Dermis microvascular lymphatic vessel endothelial cell (primary cell): Measurements from ENCODE around the gene BCAS1. TPM values are rescaled to one million over a fixed set of nuclear protein-coding genes. Genes with fewer than 3 reads are reported as not detected.
A peak's percentile ranks its signal among the peaks of the same experiment; 100 is the strongest.

ENCODE experiments used
- DNase-seq, 2 donors: peaks; one replicate each; pipeline versions ENCODE4 v3.0.0 to v3.0.0-alpha.2; 2010; ENCODE audit warnings: low read depth in 2 of 2
- total RNA-seq: library from RNA; depleted of rRNA; stranded (reverse); fragments of >200 nt; gene quantifications from 2 replicates; pipeline ENCODE4 v1.2.1, GENCODE V29; 2014

The BCAS1 gene
- total RNA-seq, 1 donor from 2014 or later: not detected

- no peak for DNase-seq
Measured at GRCh38 chr20:53964501-53965253, 105.7 kb downstream of the BCAS1 start.

GRCh38 chr20:53964067-53964466 is 106.3 kb downstream of the BCAS1 start:
- DNase-seq: no peak

GRCh38 chr20:53963635-53964034 is 106.8 kb downstream of the BCAS1 start:
- no peak for DNase-seq

- DNase-seq: no peak
Measured at GRCh38 chr20:53962388-53962787, 108.0 kb downstream of the BCAS1 start.

GRCh38 chr20:53961527-53961926 is 108.9 kb downstream of the BCAS1 start:
- DNase-seq: peak in 1 of 2 donors; percentile 41

- no peak for DNase-seq
Measured at GRCh38 chr20:53960579-53961272, 109.7 kb downstream of the BCAS1 start.

GRCh38 chr20:53959911-53960578 is 110.3 kb downstream of the BCAS1 start:
- no peak for DNase-seq

- DNase-seq: no peak
Measured at GRCh38 chr20:53958260-53958659, 112.1 kb downstream of the BCAS1 start.

GRCh38 chr20:53957451-53958172 is 112.8 kb downstream of the BCAS1 start:
- DNase-seq: peak in 1 of 2 donors; percentile 8

GRCh38 chr20:53956013-53956715 is 114.2 kb downstream of the BCAS1 start:
- DNase-seq: no peak

- DNase-seq: no peak
Measured at GRCh38 chr20:53954723-53955658, 115.4 kb downstream of the BCAS1 start.

GRCh38 chr20:53952528-53953096 is 117.8 kb downstream of the BCAS1 start:
- no peak for DNase-seq

- DNase-seq: no peak
Measured at GRCh38 chr20:53950578-53950977, 119.8 kb downstream of the BCAS1 start.

GRCh38 chr20:53950031-53950430 is 120.4 kb downstream of the BCAS1 start:
- no peak for DNase-seq

- DNase-seq: peak in 1 of 2 donors; percentile 74
Measured at GRCh38 chr20:53949319-53949839, 121.0 kb downstream of the BCAS1 start.

- DNase-seq: no peak
Measured at GRCh38 chr20:53948383-53949318, 121.7 kb downstream of the BCAS1 start.

GRCh38 chr20:53947501-53948195 is 122.7 kb downstream of the BCAS1 start:
- DNase-seq: no peak

- no peak for DNase-seq
Measured at GRCh38 chr20:53946106-53946505, 124.3 kb downstream of the BCAS1 start.
